ENCODE data around the gene GPC3. TPM values are rescaled to one million over a fixed set of nuclear protein-coding genes. Genes with fewer than 3 reads are reported as not detected.

The GPC3 gene
- total RNA-seq, 1 donor from 2014 or later = 306 TPM

DNA sequence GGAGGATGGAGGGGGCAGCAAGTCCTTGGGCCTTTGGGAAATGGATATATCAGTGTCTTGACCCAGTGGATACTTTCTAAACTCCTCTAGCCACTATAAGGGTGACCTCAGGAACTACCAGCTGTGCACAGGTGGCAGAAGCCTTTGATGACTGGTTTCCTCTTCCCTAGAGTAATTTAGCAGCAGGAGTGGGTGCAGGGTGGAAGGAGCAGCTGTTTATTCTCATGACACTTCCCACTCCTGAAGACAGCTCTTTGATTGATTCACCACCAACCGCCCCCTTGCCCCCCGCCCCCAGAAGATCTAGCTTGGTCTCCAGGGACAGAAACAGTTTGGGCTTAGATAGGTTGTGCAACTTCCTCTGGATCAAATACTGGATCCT, 63.0 kb downstream of the GPC3 start:
- H3K9me3 ChIP-seq (ENCODE audit: control insufficient read depth in 3 of 3, low read length in 3 of 3) = no peaks in the 10 kb centered on the region
- no peaks in the 10 kb centered on the region for H3K4me1 ChIP-seq (ENCODE audit: control insufficient read depth in 3 of 3, insufficient read depth in 3 of 3, low read length in 3 of 3)
- no peaks in the 10 kb centered on the region for H3K36me3 ChIP-seq (ENCODE audit: control insufficient read depth in 3 of 3, insufficient read depth in 3 of 3, low read length in 3 of 3)
- no peak overlapping the region for H3K9ac ChIP-seq (ENCODE audit: low read depth in 1 of 3, low read length in 3 of 3)
- no peak overlapping the region for H3K27ac ChIP-seq (ENCODE audit: low read depth, low read length)
- no peak overlapping the region for H3K4me3 ChIP-seq (ENCODE audit: low read length in 3 of 3)
- H3K27me3 ChIP-seq (ENCODE audit: control insufficient read depth in 3 of 3, insufficient read depth in 3 of 3, low read length in 3 of 3) = no peaks in the 10 kb centered on the region

DNA sequence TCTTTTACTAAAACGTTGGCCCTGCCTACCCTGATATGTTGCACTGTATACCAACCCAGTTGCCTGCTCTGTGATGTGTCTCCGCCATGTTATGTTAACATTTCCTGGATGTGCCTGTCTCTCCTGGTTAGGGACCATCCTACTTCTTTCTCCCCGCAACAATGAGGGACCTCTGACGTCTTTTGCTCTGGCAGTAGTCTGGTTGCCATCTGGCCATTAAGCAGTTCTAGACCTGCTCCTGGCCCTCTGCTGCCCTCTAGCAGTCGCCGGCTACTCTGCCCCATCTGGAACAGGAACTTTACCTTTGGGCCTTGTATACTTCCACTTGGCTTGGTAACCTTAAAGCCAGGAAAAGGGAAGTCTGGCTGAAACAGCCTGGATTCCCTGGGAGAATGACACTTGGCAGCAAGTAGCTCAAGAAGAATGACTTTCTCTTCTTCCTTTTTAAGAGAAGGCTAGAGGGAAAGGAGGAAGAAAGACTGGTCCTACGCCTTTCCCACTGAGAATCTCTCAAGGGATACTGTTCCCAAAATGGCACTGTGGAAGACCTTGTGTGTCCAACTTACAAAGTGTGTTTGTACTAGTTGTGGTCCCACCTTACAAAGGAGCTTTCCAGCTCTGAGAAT, 63.5 kb downstream of the GPC3 start:
- no peaks in the 10 kb centered on the region for H3K27me3 ChIP-seq (ENCODE audit: control insufficient read depth in 3 of 3, insufficient read depth in 3 of 3, low read length in 3 of 3)
- H3K27ac ChIP-seq (ENCODE audit: low read depth, low read length) = no peak overlapping the region
- no peaks in the 10 kb centered on the region for H3K36me3 ChIP-seq (ENCODE audit: control insufficient read depth in 3 of 3, insufficient read depth in 3 of 3, low read length in 3 of 3)
- H3K4me1 ChIP-seq (ENCODE audit: control insufficient read depth in 3 of 3, insufficient read depth in 3 of 3, low read length in 3 of 3) = no peaks in the 10 kb centered on the region
- H3K9me3 ChIP-seq (ENCODE audit: control insufficient read depth in 3 of 3, low read length in 3 of 3) = no peaks in the 10 kb centered on the region
- no peak overlapping the region for H3K9ac ChIP-seq (ENCODE audit: low read depth in 1 of 3, low read length in 3 of 3)
- no peak overlapping the region for H3K4me3 ChIP-seq (ENCODE audit: low read length in 3 of 3)

DNA sequence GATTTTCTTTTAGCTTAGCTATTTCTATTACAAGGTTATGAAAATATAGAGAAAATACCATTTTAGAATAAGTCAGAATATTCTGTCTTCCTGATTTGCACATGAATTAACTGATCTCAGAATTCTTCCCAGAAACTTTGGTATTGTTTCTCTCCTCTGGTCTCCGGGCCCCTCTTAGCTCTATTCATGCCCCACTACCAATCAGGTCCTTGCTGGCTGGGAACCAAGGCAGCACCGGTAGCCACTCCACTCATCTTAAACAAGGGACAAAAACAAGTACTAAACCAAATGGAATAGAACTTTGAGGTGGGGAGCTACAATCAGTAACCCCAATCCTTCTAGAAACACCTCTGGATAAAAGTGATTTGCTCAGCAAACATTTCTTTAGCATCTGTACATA, 64.3 kb downstream of the GPC3 start:
- Histone ChIP-seq H3K4me3 (ENCODE audit: low read length in 3 of 3) (no peak overlapping the region), H3K4me1 (ENCODE audit: control insufficient read depth in 3 of 3, insufficient read depth in 3 of 3, low read length in 3 of 3) (no peaks in the 10 kb centered on the region), H3K9ac (ENCODE audit: low read depth in 1 of 3, low read length in 3 of 3) (no peak overlapping the region), H3K27ac (ENCODE audit: low read depth, low read length) (no peak overlapping the region), H3K36me3 (ENCODE audit: control insufficient read depth in 3 of 3, insufficient read depth in 3 of 3, low read length in 3 of 3) (no peaks in the 10 kb centered on the region), H3K27me3 (ENCODE audit: control insufficient read depth in 3 of 3, insufficient read depth in 3 of 3, low read length in 3 of 3) (no peaks in the 10 kb centered on the region), H3K9me3 (ENCODE audit: control insufficient read depth in 3 of 3, low read length in 3 of 3) (no peaks in the 10 kb centered on the region)

DNA sequence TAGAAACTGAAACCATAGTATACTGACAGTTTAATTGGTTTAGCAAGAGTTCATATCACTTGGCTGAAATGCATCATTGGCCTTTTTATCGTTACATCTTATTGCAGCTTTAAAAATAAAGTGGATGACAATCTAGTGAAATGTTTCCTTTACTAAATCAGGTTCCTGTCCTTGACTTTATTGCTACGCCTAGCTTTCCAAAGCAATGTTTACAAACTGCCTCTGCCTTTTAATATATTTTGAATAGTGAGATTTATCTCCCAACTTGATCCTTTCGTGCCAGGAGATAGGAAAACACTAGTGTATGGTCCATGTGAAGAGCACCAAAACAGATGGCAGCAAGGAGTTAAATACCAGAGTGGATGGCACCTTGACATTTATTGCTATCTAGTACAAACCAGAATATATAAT, 67.0 kb downstream of the GPC3 start:
- H3K4me3 ChIP-seq (ENCODE audit: low read length in 3 of 3) = no peak overlapping the region
- no peak overlapping the region for H3K27ac ChIP-seq (ENCODE audit: low read depth, low read length)
- no peaks in the 10 kb centered on the region for H3K9me3 ChIP-seq (ENCODE audit: control insufficient read depth in 3 of 3, low read length in 3 of 3)
- no peaks in the 10 kb centered on the region for H3K36me3 ChIP-seq (ENCODE audit: control insufficient read depth in 3 of 3, insufficient read depth in 3 of 3, low read length in 3 of 3)
- no peaks in the 10 kb centered on the region for H3K4me1 ChIP-seq (ENCODE audit: control insufficient read depth in 3 of 3, insufficient read depth in 3 of 3, low read length in 3 of 3)
- no peak overlapping the region for H3K9ac ChIP-seq (ENCODE audit: low read depth in 1 of 3, low read length in 3 of 3)
- H3K27me3 ChIP-seq (ENCODE audit: control insufficient read depth in 3 of 3, insufficient read depth in 3 of 3, low read length in 3 of 3) = no peaks in the 10 kb centered on the region

DNA sequence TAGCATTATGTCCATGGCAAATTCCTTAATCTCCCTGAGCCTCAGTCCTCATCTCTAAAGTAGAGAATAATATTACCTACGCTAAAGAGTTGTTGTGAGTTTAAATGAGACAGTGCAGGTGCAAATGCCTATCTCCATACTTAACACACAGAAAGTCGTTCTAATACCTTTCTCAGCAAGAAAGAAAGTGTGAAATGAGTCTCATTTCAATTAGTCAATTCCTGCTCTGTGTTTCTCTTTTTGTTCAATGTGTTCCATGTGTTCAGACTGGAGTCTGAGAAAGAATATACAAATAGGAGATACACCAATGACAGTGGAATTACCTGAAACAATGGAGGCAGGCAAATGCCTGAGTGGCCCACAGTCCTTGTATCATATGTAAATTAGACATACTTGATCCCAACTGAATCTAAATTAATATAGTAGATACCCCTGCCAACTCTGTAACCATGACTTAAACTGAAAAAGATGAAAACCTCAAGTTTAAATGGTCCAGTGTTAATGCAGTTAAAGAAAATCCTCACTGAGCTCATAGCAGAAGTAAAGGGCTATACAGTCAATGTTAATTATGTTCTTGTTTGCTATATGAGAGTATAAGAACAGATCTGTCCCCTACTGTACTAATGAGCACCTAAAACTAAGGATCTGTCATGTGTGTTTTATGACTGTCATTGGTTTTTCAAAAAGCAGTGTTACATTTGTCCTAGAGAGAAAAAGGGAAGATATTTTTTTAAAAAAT, 68.2 kb downstream of the GPC3 start:
- Histone ChIP-seq H3K4me3 (ENCODE audit: low read length in 3 of 3) (no peak overlapping the region), H3K9ac (ENCODE audit: low read depth in 1 of 3, low read length in 3 of 3) (no peak overlapping the region), H3K36me3 (ENCODE audit: control insufficient read depth in 3 of 3, insufficient read depth in 3 of 3, low read length in 3 of 3) (no peaks in the 10 kb centered on the region), H3K27me3 (ENCODE audit: control insufficient read depth in 3 of 3, insufficient read depth in 3 of 3, low read length in 3 of 3) (no peaks in the 10 kb centered on the region), H3K27ac (ENCODE audit: low read depth, low read length) (no peak overlapping the region), H3K4me1 (ENCODE audit: control insufficient read depth in 3 of 3, insufficient read depth in 3 of 3, low read length in 3 of 3) (no peaks in the 10 kb centered on the region), H3K9me3 (ENCODE audit: control insufficient read depth in 3 of 3, low read length in 3 of 3) (no peaks in the 10 kb centered on the region)

DNA sequence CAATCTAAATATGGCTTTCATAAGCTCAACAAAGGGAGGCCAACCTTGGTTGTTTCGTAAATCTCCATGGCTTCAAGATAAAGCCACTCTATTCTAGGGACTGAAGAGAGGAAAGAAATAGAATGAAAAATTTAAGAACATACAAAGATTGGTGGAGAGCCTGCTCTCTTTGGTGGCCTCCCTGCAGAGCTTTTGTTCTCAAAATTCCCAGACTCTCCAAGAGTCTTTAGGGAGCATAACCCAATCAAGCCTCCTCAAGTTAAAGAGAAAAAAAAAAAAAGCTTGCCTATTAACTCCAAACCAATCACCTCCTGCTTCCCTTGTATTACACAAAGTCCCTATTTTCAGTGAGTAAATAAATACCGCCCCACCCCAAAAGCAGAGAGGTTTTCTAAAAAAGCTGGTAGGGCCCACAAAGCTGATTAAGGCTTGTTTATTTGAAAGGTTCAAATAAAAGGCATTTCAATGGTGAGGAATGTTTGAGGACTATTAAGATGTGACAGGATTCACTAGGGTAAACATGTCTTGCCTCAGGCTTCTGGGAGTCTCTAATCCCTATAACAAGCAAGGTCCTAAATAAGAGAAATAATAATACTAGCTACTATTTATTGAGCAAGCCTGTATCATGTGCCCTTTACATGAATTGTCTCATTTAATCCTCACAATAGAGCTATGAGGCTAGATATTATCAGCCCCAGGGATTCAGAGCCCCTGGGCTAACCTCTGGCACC, 71.6 kb downstream of the GPC3 start:
- Histone ChIP-seq H3K4me1 (ENCODE audit: control insufficient read depth in 3 of 3, insufficient read depth in 3 of 3, low read length in 3 of 3) (no peaks in the 10 kb centered on the region), H3K9ac (ENCODE audit: low read depth in 1 of 3, low read length in 3 of 3) (no peak overlapping the region), H3K27me3 (ENCODE audit: control insufficient read depth in 3 of 3, insufficient read depth in 3 of 3, low read length in 3 of 3) (no peaks in the 10 kb centered on the region), H3K9me3 (ENCODE audit: control insufficient read depth in 3 of 3, low read length in 3 of 3) (no peaks in the 10 kb centered on the region), H3K36me3 (ENCODE audit: control insufficient read depth in 3 of 3, insufficient read depth in 3 of 3, low read length in 3 of 3) (no peaks in the 10 kb centered on the region), H3K27ac (ENCODE audit: low read depth, low read length) (no peak overlapping the region), H3K4me3 (ENCODE audit: low read length in 3 of 3) (no peak overlapping the region)

DNA sequence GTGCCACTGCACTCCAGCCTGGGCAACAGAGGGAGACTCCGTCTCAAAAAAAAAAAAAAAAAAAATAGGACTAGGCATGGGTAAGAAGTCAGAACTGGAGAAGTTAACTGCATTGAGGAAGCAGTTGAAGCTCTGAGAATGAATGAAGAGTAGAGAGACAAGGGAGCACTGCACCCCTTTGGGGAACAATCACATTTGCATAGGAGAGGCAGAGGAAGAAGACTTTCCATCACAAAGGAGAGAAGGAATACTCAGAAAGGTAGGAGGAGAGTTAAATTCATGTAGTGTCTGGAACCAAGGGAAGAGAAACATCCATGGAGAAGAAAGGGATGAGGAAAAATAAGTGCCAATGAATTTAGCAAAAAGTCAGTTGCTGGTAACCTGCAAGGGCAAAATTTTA, 72.4 kb downstream of the GPC3 start:
- Histone ChIP-seq H3K27me3 (ENCODE audit: control insufficient read depth in 3 of 3, insufficient read depth in 3 of 3, low read length in 3 of 3) (no peaks in the 10 kb centered on the region), H3K36me3 (ENCODE audit: control insufficient read depth in 3 of 3, insufficient read depth in 3 of 3, low read length in 3 of 3) (no peaks in the 10 kb centered on the region), H3K4me3 (ENCODE audit: low read length in 3 of 3) (no peak overlapping the region), H3K9ac (ENCODE audit: low read depth in 1 of 3, low read length in 3 of 3) (no peak overlapping the region), H3K27ac (ENCODE audit: low read depth, low read length) (no peak overlapping the region), H3K4me1 (ENCODE audit: control insufficient read depth in 3 of 3, insufficient read depth in 3 of 3, low read length in 3 of 3) (no peaks in the 10 kb centered on the region), H3K9me3 (ENCODE audit: control insufficient read depth in 3 of 3, low read length in 3 of 3) (no peaks in the 10 kb centered on the region)

DNA sequence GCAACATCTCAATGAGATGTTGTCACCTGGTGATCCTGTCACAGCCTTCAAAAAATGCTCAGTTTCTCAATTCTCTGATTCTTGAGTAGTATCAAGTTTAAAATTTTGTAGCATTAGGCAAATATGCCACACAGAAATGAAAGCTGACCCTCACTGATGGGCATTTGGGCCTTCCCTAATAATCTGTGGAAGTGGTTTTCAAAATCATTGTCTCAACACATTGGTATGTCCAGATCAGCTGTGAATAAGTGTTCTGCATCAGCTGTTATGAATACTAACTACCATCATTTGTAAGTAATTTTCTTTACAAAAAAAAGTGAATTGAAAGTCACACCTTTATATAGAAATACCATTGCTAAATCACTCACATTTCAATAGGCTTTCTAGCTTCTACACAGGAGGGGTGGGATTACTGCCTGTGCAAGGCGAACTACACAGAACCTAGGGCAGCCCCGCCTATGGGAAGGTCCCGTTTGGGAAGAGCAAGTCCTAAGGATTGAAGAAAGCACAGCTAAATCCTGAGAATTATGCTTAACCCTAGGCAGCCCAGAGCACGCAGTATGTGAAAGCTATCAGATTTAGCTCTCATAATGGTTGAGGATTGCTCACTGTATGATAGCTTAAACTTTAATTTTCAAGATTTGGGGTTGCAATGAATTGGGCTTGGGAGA, 73.4 kb downstream of the GPC3 start:
- no peaks in the 10 kb centered on the region for H3K4me1 ChIP-seq (ENCODE audit: control insufficient read depth in 3 of 3, insufficient read depth in 3 of 3, low read length in 3 of 3)
- H3K27me3 ChIP-seq (ENCODE audit: control insufficient read depth in 3 of 3, insufficient read depth in 3 of 3, low read length in 3 of 3) = no peaks in the 10 kb centered on the region
- H3K4me3 ChIP-seq (ENCODE audit: low read length in 3 of 3) = no peak overlapping the region
- H3K9ac ChIP-seq (ENCODE audit: low read depth in 1 of 3, low read length in 3 of 3) = no peak overlapping the region
- no peak overlapping the region for H3K27ac ChIP-seq (ENCODE audit: low read depth, low read length)
- no peaks in the 10 kb centered on the region for H3K9me3 ChIP-seq (ENCODE audit: control insufficient read depth in 3 of 3, low read length in 3 of 3)
- no peaks in the 10 kb centered on the region for H3K36me3 ChIP-seq (ENCODE audit: control insufficient read depth in 3 of 3, insufficient read depth in 3 of 3, low read length in 3 of 3)

DNA sequence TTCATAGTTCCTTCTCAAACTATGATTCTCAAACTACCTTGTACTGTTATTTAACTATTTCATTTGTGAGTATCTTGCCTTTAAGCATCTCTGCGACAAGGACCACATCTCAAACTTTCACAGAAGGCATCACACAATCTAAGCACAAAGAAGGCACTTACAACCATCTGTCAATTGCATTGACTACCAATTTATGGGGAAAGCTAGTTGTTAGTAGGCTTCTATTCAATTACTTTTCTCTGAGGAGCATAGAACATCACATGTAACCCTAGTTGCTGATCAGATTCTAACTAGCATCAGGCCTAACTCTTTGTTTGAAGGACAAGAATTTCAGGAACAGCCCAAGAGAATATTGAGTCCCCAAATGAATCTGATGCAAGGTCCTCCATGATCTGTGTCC, 74.9 kb downstream of the GPC3 start:
- H3K27me3 ChIP-seq (ENCODE audit: control insufficient read depth in 3 of 3, insufficient read depth in 3 of 3, low read length in 3 of 3) = no peaks in the 10 kb centered on the region
- no peak overlapping the region for H3K4me3 ChIP-seq (ENCODE audit: low read length in 3 of 3)
- H3K4me1 ChIP-seq (ENCODE audit: control insufficient read depth in 3 of 3, insufficient read depth in 3 of 3, low read length in 3 of 3) = no peaks in the 10 kb centered on the region
- no peaks in the 10 kb centered on the region for H3K9me3 ChIP-seq (ENCODE audit: control insufficient read depth in 3 of 3, low read length in 3 of 3)
- H3K36me3 ChIP-seq (ENCODE audit: control insufficient read depth in 3 of 3, insufficient read depth in 3 of 3, low read length in 3 of 3) = no peaks in the 10 kb centered on the region
- no peak overlapping the region for H3K9ac ChIP-seq (ENCODE audit: low read depth in 1 of 3, low read length in 3 of 3)
- H3K27ac ChIP-seq (ENCODE audit: low read depth, low read length) = no peak overlapping the region

DNA sequence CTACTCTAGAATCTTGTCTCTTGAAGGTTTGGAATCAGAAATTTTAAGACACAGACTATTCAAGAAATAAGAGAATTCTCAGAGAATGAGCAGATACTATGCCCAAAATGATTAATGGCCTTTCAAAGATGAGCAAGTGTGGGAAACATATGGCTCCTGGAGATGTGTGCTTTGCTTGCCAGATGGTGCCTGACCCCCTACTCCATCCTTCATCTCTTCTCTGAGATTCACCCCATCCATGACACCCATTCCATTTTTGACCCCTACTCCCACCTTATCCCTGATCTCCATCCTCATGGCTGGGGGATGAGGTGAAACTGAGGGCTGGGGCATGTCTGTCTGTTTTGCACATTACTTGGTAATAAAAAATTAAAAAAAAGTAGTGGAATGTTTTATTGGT, 75.5 kb downstream of the GPC3 start:
- Histone ChIP-seq H3K27ac (ENCODE audit: low read depth, low read length) (no peak overlapping the region), H3K4me3 (ENCODE audit: low read length in 3 of 3) (no peak overlapping the region), H3K36me3 (ENCODE audit: control insufficient read depth in 3 of 3, insufficient read depth in 3 of 3, low read length in 3 of 3) (no peaks in the 10 kb centered on the region), H3K9ac (ENCODE audit: low read depth in 1 of 3, low read length in 3 of 3) (no peak overlapping the region), H3K4me1 (ENCODE audit: control insufficient read depth in 3 of 3, insufficient read depth in 3 of 3, low read length in 3 of 3) (no peaks in the 10 kb centered on the region), H3K27me3 (ENCODE audit: control insufficient read depth in 3 of 3, insufficient read depth in 3 of 3, low read length in 3 of 3) (no peaks in the 10 kb centered on the region), H3K9me3 (ENCODE audit: control insufficient read depth in 3 of 3, low read length in 3 of 3) (no peaks in the 10 kb centered on the region)
